ENCODE measurements around the gene ZNF335. TPM values are rescaled to one million over a fixed set of nuclear protein-coding genes. Genes with fewer than 3 reads are reported as not detected.

ZNF335 gene
- polyA plus RNA-seq (2014; cell fraction: cytosol; rRNA removed) = 14.4 and 15.1 TPM in 2 replicates
- 33.7 and 53.1 TPM in 2 replicates for polyA plus RNA-seq (2014; cell fraction: nucleus; rRNA removed)

DNA sequence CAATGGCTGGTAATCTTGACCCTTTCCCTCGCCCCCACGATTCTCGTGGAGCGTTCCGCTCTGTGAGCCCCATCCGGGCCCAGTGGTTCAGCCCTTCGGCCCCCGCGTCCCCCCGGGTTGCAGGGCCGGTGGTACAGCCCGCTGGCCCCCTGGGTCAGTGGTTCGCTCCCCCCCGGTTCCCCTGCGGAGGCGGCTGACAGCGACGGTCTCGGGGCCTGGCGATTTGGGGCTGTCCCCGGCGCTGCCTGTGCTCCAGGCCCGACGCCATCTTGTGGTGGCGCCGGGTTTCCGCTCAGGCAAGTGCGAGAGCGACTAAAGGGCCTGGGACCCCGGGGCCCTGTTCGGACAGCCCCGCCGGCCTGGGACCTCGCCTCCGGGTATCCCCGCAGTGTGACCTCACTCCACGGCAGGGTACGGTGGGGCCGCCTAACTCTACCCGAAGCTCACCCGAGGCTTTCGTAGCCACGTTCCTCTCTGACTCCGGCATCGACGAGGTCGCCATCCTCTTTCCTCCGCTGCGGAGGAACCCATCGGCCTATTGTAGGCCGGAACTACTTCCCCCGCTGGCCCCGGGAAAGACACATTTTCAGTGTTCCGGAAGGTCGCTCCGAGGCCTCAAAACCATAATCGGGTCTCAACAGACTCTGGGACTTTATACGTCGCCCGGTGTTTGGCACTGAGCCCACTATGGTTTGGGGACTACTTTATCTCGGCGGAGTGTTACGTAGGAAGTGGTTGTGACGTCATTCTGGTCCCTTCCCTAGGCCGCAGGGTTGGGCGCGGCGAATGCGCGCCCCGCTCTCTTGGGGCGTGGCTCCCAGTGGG lies at the start of gene ZNF335:
Gene ZNF335, minus strand, starts transcription at position 529 of the 825 bp plus-strand sequence. CDS start 793 bp downstream, outside the sequence.
- peak; percentile 98 for DNase-seq (ENCODE audit: low spot score)

DNA sequence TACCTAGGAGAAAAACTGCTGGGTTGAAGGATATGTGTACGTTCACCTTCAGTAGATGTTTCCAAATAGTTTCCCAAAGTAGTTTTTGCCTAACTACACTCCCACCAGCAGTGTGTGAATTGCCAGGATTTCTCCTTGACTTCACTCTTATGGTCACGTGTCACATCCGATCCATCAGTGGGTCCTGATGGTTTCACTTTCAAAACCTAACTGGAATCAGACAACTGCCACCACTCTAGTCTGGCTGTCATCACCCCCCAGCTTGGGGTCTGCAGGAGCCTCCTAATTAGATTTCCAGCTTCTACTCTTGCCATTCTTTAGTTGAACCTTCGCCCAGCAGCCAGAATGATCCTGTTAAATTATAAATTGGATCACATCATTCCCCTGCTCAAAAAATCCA lies 48.6 kb upstream of the ZNF335 start:
- DNase-seq (ENCODE audit: low spot score) = peak; percentile 78

DNA sequence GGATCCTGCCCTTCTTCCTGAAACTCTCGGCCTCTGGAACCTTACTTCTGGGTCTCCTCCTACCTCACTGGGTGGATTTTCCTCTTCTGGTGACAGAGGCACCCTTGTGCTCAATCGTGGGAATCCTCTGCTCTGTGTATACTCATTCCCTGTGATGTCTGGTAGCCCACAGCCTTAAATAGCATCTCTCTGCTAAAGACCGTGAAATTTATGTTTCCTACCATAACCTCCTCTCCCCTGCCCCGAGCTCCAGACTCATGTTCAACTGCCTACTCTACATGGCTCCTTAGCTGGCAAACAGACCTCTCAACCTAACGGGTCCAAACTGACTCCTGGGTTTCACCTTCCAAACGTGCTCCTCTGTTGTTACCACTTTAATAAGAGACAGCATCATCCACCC lies 46.6 kb upstream of the ZNF335 start:
- no peak for DNase-seq (ENCODE audit: low spot score)

GRCh38 chr20:46018112-46018511 lies 46.1 kb upstream of the ZNF335 start:
- no peak for DNase-seq (ENCODE audit: low spot score)

GRCh38 chr20:46017272-46017671 lies 45.3 kb upstream of the ZNF335 start:
- DNase-seq (ENCODE audit: low spot score) = no peak

DNA sequence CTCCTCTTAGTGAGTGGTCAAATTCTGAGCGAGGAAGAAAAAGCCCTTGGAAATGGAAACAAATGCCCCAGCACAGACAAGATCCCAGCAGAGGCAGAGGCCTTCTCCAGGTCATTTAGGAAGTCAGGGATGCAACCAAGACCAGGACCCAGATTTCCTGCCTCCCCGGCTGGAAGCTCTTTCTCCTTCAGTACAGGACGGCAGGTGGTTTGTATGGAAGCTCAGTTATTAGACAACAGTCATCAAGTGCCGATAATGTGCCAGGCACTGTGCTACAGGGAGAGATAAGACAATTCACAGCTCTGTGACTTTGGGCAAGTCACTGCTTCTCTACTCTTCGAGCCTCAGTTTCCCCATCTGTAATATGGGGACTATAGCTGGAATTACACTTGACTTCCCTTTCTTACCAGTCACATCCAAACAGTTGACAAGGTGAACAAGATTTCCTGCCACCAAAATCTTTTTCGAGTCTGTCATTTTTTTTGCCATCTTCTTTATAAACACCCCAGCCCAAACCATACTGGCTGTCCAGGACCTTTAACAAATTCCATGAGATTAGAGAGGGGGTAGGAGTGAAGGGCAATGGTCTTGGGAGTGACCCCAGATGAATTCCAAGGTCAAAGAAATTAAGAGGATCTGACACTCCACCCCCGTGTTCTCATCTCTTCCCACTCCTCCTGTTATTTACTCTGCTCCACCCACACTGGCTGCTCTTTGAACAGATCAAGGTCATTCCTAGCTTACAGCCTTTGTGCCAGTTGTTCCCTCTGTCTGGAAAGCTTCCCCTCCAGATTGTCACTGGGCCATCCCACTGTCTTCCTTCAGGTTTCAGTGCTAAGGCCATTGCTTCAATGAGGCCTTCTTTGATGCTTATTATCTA lies 42.8 kb upstream of the ZNF335 start:
- DNase-seq (ENCODE audit: low spot score) = no peak

GRCh38 chr20:46013829-46014516 lies 42.0 kb upstream of the ZNF335 start:
- peak; percentile 80 for DNase-seq (ENCODE audit: low spot score)

DNA sequence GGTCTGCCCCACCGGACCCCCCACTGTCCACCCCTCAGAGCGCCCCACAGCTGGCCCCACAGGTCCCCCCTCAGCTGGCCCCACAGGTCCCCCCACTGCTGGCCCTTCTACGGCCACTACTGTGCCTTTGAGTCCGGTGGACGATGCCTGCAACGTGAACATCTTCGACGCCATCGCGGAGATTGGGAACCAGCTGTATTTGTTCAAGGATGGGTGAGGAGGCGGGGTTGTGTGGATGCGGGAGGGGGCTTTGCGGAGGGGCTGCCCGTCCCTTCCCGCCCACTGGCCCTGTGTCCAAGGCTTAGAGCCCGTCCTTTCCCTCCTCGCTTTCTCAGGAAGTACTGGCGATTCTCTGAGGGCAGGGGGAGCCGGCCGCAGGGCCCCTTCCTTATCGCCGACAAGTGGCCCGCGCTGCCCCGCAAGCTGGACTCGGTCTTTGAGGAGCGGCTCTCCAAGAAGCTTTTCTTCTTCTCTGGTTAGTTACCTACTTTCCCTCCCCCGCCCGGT lies 41.4 kb upstream of the ZNF335 start:
- no peak for DNase-seq (ENCODE audit: low spot score)

- DNase-seq (ENCODE audit: low spot score) = no peak
These were observed 40.9 kb upstream of the ZNF335 start for GRCh38 chr20:46012921-46013320.

GRCh38 chr20:46011631-46012482 lies 39.9 kb upstream of the ZNF335 start:
- DNase-seq (ENCODE audit: low spot score) = peak; percentile 90

GRCh38 chr20:46010491-46011391 lies 38.7 kb upstream of the ZNF335 start:
- no peak for DNase-seq (ENCODE audit: low spot score)

DNA sequence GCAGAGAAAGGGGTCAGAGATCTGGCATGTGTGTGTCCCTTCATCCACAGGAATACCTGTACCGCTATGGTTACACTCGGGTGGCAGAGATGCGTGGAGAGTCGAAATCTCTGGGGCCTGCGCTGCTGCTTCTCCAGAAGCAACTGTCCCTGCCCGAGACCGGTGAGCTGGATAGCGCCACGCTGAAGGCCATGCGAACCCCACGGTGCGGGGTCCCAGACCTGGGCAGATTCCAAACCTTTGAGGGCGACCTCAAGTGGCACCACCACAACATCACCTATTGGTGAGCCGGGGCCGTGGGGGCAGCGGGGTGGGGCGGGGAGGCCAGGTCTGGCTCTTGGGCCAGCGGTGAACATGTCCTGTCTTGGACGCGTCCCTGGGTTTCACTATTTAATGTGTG lies 37.8 kb upstream of the ZNF335 start:
- no peak for DNase-seq (ENCODE audit: low spot score)

- no peak for DNase-seq (ENCODE audit: low spot score)
These were observed 35.7 kb upstream of the ZNF335 start for GRCh38 chr20:46007671-46008070.

DNA sequence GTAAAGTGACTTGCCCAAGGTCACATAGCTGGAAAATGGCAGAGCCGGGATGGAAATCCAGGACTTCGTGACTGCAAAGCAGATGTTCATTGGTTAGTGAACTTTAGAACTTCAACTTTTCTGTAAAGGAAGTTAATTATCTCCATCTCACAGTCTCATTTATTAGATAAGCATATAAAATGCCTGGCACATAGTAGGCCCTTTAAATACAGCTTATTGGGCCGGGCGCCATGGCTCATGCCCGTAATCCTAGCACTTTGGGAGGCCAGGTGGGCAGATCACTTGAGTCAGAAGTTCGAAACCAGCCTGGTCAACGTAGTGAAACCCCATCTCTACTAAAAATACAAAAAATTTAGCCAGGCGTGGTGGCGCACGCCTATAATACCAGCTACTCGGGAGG lies 35.0 kb upstream of the ZNF335 start:
- no peak for DNase-seq (ENCODE audit: low spot score)

- no peak for DNase-seq (ENCODE audit: low spot score)
These were observed 34.2 kb upstream of the ZNF335 start for GRCh38 chr20:46006022-46006705.

- no peak for DNase-seq (ENCODE audit: low spot score)
These were observed 33.0 kb upstream of the ZNF335 start for GRCh38 chr20:46004889-46005473.

DNA sequence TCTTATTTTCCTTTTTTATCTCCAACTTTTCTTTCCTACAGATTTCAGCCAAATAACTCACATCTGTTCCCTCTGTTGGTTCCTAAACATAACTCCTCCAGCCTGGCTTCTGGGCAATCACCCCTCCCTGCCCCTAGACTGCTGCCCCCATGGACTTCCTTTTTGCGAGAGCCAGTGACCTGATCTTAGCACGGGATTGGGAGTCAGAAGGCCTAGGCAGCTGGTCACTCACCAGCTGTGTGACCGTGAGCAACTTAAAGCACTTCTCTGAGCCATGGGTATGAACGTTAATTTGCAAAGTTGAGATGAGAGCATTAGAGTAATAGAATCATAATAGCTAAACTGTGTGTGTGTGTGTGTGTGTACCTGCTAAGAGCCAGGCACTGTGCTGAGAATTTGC lies 32.2 kb upstream of the ZNF335 start:
- DNase-seq (ENCODE audit: low spot score) = no peak

DNA sequence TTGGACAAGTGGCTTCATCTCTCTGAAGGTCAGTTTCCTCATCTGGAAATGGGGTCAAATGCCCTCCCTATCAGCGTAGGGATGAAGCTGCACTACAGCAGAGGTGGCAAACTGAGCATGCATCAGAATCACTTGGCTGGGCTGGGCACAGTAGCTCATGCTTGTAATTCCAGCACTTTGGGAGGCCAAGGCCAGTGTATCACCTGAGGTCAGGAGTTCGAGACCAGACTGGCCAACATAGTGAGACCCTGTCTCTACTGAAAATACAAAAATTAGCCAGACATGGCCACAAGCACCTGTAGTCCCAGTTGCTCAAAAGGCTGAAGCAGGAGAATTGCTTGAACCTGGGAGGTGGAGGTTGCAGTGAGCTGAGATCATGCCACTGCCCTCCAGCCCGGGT lies 30.0 kb upstream of the ZNF335 start:
- DNase-seq (ENCODE audit: low spot score) = no peak

DNA sequence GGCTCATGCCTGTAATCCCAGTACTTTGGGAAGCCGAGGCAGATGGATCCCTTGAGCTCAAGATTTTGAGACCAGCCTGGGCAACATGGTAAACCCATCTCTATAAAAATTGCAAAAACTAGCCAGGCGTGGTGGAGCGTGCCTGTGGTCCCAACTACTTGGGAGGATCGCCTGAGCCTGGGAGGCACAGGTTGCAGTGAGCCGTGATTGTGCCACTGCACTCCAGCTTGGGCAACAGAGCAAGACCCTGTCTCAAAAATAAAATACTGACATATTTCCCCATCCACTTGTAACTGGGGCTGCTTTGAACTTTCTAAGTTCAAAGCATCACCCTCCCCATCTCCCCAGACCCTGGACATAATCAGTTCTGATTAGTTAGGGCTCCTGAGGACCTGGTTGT lies 29.5 kb upstream of the ZNF335 start:
- DNase-seq (ENCODE audit: low spot score) = no peak
